Measurements from ENCODE around the gene TMPRSS2. TPM values are rescaled to one million over a fixed set of nuclear protein-coding genes. Genes with fewer than 3 reads are reported as not detected.
A peak's percentile ranks its signal among the peaks of the same experiment; 100 is the strongest.
"Not testable (repeated sequence)": the region's sequence is repeated elsewhere in the genome, so short reads cannot be mapped to it uniquely, and the experiment has no call there.

TMPRSS2 gene
- total and polyA plus RNA-seq, 5 donors = 0.05 TPM; not detected in 4

- no peaks in the 10 kb centered on the region for H3K27me3 ChIP-seq (ENCODE audit: control insufficient read depth, insufficient read depth)
- DNase-seq (no peak), ATAC-seq (no peak)
- H3K9me3 ChIP-seq (ENCODE audit: control insufficient read depth, low read length) = no peaks in the 10 kb centered on the region
- peaks cover 2% of the 10 kb centered on the region for H3K4me1 ChIP-seq (ENCODE audit: control insufficient read depth, insufficient read depth, low read length)
- H3K27ac ChIP-seq (ENCODE audit: low read length) = no peak overlapping the region
- no peak overlapping the region for H3K4me3 ChIP-seq (ENCODE audit: low read length)
- intact Hi-C loops (cut with DNase I) = loop anchor here in 1 of 4 donors (10.0 kb wide), 1 partner anchor 63 kb away; no protein-coding TSS in a partner anchor
- 91% methylated on average over 16 of the region's 16 CpGs for WGBS
Observed at GRCh38 chr21:41431788-41432548, 76.0 kb downstream of the TMPRSS2 start.

GRCh38 chr21:41429925-41430491 is 78.0 kb downstream of the TMPRSS2 start:
- Histone ChIP-seq H3K27me3 (ENCODE audit: control insufficient read depth, insufficient read depth) (no peaks in the 10 kb centered on the region), H3K27ac (ENCODE audit: low read length) (no peak overlapping the region), H3K4me3 (ENCODE audit: low read length) (no peak overlapping the region), H3K4me1 (ENCODE audit: control insufficient read depth, insufficient read depth, low read length) (peaks cover 2% of the 10 kb centered on the region), H3K9me3 (ENCODE audit: control insufficient read depth, low read length) (no peaks in the 10 kb centered on the region)
- WGBS = 79% methylated on average over 9 of the region's 9 CpGs
- DNase-seq = no peak
- intact Hi-C loops (cut with DNase I) = loop anchor here in 1 of 4 donors (10.0 kb wide), 1 partner anchor 65 kb away; no protein-coding TSS in a partner anchor
- ATAC-seq = no peak

- intact Hi-C loops (cut with DNase I) = no loop called here
- Histone ChIP-seq H3K27ac (ENCODE audit: low read length) (no peak overlapping the region), H3K4me3 (ENCODE audit: low read length) (no peak overlapping the region), H3K4me1 (ENCODE audit: control insufficient read depth, insufficient read depth, low read length) (peaks cover 2% of the 10 kb centered on the region), H3K9me3 (ENCODE audit: control insufficient read depth, low read length) (no peaks in the 10 kb centered on the region), H3K27me3 (ENCODE audit: control insufficient read depth, insufficient read depth) (no peaks in the 10 kb centered on the region)
- WGBS = 96% methylated on average over 3 of the region's 3 CpGs
- ATAC-seq (no peak), DNase-seq (no peak)
Observed at GRCh38 chr21:41429305-41429704, 78.7 kb downstream of the TMPRSS2 start.

- ATAC-seq = no peak
- H3K4me3 ChIP-seq (ENCODE audit: low read length) = no peak overlapping the region
- intact Hi-C loops (cut with DNase I) = no loop called here
- no peak overlapping the region for H3K27ac ChIP-seq (ENCODE audit: low read length)
- 89% methylated on average over 6 of the region's 6 CpGs for WGBS
- H3K4me1 ChIP-seq (ENCODE audit: control insufficient read depth, insufficient read depth, low read length) = peaks cover 2% of the 10 kb centered on the region
- H3K27me3 ChIP-seq (ENCODE audit: control insufficient read depth, insufficient read depth) = no peaks in the 10 kb centered on the region
- no peaks in the 10 kb centered on the region for H3K9me3 ChIP-seq (ENCODE audit: control insufficient read depth, low read length)
- no peak for DNase-seq
Observed at GRCh38 chr21:41428847-41429246, 79.1 kb downstream of the TMPRSS2 start.

DNA sequence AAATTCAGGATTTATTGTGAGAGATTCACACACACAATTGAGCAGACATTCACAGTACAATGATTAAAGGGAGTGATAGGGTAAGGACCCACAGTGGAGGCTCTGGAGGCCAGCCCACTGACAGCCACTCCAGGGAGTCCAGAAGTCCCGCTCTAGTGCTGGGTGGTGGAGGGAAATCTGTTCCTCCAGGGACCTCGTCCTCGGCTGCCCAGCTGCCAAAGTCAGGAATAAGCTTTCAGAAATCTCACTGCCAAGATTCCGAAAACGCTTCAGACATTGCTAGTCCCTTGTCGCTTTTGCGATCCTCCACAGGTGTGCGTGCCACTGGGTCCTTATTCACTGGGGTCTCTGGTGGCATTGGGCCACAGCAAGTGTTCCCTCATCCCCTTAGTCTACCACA is 79.6 kb downstream of the TMPRSS2 start:
- H3K27me3 ChIP-seq (ENCODE audit: control insufficient read depth, insufficient read depth) = no peaks in the 10 kb centered on the region
- no peak overlapping the region for H3K27ac ChIP-seq (ENCODE audit: low read length)
- DNase-seq (no peak), ATAC-seq (no peak)
- no peak overlapping the region for H3K4me3 ChIP-seq (ENCODE audit: low read length)
- peaks cover 2% of the 10 kb centered on the region for H3K4me1 ChIP-seq (ENCODE audit: control insufficient read depth, insufficient read depth, low read length)
- intact Hi-C loops (cut with DNase I) = no loop called here
- H3K9me3 ChIP-seq (ENCODE audit: control insufficient read depth, low read length) = no peaks in the 10 kb centered on the region
- 95% methylated on average over 8 of the region's 8 CpGs for WGBS

- Histone ChIP-seq H3K4me3 (ENCODE audit: low read length) (peak overlapping the region; percentile 67), H3K4me1 (ENCODE audit: control insufficient read depth, insufficient read depth, low read length) (no peaks in the 10 kb centered on the region), H3K27me3 (ENCODE audit: control insufficient read depth, insufficient read depth) (no peaks in the 10 kb centered on the region), H3K27ac (ENCODE audit: low read length) (no peak overlapping the region), H3K9me3 (ENCODE audit: control insufficient read depth, low read length) (no peaks in the 10 kb centered on the region)
- DNase-seq (no peak), ATAC-seq (no peak)
- intact Hi-C loops (cut with DNase I) = no loop called here
- 87% methylated on average over 8 of the region's 8 CpGs for WGBS
Observed at GRCh38 chr21:41427556-41427955, 80.4 kb downstream of the TMPRSS2 start.

- peak overlapping the region; percentile 67 for H3K4me3 ChIP-seq (ENCODE audit: low read length)
- ATAC-seq (peak; percentile 44 to 62), DNase-seq (peak; percentile 39 to 74 (median 60))
- 19% methylated on average over 41 of the region's 41 CpGs for WGBS
- no peak overlapping the region for H3K27ac ChIP-seq (ENCODE audit: low read length)
- no peaks in the 10 kb centered on the region for H3K9me3 ChIP-seq (ENCODE audit: control insufficient read depth, low read length)
- H3K27me3 ChIP-seq (ENCODE audit: control insufficient read depth, insufficient read depth) = no peaks in the 10 kb centered on the region
- H3K4me1 ChIP-seq (ENCODE audit: control insufficient read depth, insufficient read depth, low read length) = no peaks in the 10 kb centered on the region
- intact Hi-C loops (cut with DNase I) = no loop called here
Observed at GRCh38 chr21:41426676-41427404, 81.1 kb downstream of the TMPRSS2 start.

- no peaks in the 10 kb centered on the region for H3K27me3 ChIP-seq (ENCODE audit: control insufficient read depth, insufficient read depth)
- intact Hi-C loops (cut with DNase I) = no loop called here
- H3K4me3 ChIP-seq (ENCODE audit: low read length) = peak within 1 kb of the TSS; percentile 67
- WGBS = 2% methylated on average over 65 of the region's 65 CpGs
- DNase-seq (peak; percentile 85 to 93 (median 92)), ATAC-seq (peak; percentile 94 to 95)
- no peaks in the 10 kb centered on the region for H3K4me1 ChIP-seq (ENCODE audit: control insufficient read depth, insufficient read depth, low read length)
- no peaks in the 10 kb centered on the region for H3K9me3 ChIP-seq (ENCODE audit: control insufficient read depth, low read length)
- peak within 1 kb of the TSS; percentile 25 for H3K27ac ChIP-seq (ENCODE audit: low read length)
Observed at GRCh38 chr21:41425954-41426675, 81.8 kb downstream of the TMPRSS2 start, which contains the start of gene MX1. TSS of gene MX1 (plus strand) at chr21:41426239. CDS start at chr21:41432071, 5,832 bp downstream.

DNA sequence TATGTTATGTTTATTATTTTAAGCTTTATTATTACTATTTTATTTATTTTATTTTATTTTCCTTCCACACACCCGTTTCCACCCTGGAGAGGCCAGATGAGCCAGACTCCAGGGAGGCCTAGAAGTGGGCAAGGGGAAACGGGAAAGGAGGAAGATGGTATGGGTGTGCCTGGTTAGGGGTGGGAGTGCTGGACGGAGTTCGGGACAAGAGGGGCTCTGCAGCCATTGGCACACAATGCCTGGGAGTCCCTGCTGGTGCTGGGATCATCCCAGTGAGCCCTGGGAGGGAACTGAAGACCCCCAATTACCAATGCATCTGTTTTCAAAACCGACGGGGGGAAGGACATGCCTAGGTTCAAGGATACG is 82.4 kb downstream of the TMPRSS2 start:
- H3K9me3 ChIP-seq (ENCODE audit: control insufficient read depth, low read length) = no peaks in the 10 kb centered on the region
- no peaks in the 10 kb centered on the region for H3K4me1 ChIP-seq (ENCODE audit: control insufficient read depth, insufficient read depth, low read length)
- 58% methylated on average over 7 of the region's 7 CpGs for WGBS
- peak overlapping the region; percentile 67 for H3K4me3 ChIP-seq (ENCODE audit: low read length)
- peak in 1 of 2 donors; percentile 17 for ATAC-seq
- no peak for DNase-seq
- no peaks in the 10 kb centered on the region for H3K27me3 ChIP-seq (ENCODE audit: control insufficient read depth, insufficient read depth)
- intact Hi-C loops (cut with DNase I) = no loop called here
- peak overlapping the region; percentile 25 for H3K27ac ChIP-seq (ENCODE audit: low read length)

- H3K27me3 ChIP-seq (ENCODE audit: control insufficient read depth, insufficient read depth); intact Hi-C loops (cut with DNase I); ATAC-seq; H3K4me1 ChIP-seq (ENCODE audit: control insufficient read depth, insufficient read depth, low read length); H3K27ac ChIP-seq (ENCODE audit: low read length); DNase-seq; H3K4me3 ChIP-seq (ENCODE audit: low read length); H3K9me3 ChIP-seq (ENCODE audit: control insufficient read depth, low read length): not testable (repeated sequence)
- WGBS = 83% methylated on average over 5 of the region's 5 CpGs
Observed at GRCh38 chr21:41423305-41423636, 84.7 kb downstream of the TMPRSS2 start.

All from right cardiac atrium (tissue), 5 donors.